HG02678 (cell line): ENCODE data around the gene YWHAQ.

Experiments
- ATAC-seq: cut with Tn5 transposase; IDR thresholded peaks from one replicate; pipeline ENCODE4 v1.9.1; 2021; ENCODE audit warnings: mild to moderate bottlenecking, moderate library complexity; ENCODE audit not compliant: unreplicated experiment

Gene YWHAQ

GRCh38 chr2:9655441-9656269, 24.9 kb upstream of the YWHAQ start:
- ATAC-seq = no peak

- no peak for ATAC-seq
Observed at GRCh38 chr2:9654452-9655100, 23.8 kb upstream of the YWHAQ start.

- ATAC-seq = no peak
Observed at GRCh38 chr2:9653485-9654271, 22.9 kb upstream of the YWHAQ start.

- ATAC-seq = no peak
Observed at GRCh38 chr2:9652898-9653479, 22.2 kb upstream of the YWHAQ start.

- ATAC-seq = no peak
Observed at GRCh38 chr2:9652267-9652666, 21.5 kb upstream of the YWHAQ start.

GRCh38 chr2:9650119-9650821, 19.5 kb upstream of the YWHAQ start:
- ATAC-seq = no peak

- ATAC-seq = no peak
Observed at GRCh38 chr2:9649261-9649660, 18.5 kb upstream of the YWHAQ start.

GRCh38 chr2:9648821-9649220, 18.0 kb upstream of the YWHAQ start:
- no peak for ATAC-seq

GRCh38 chr2:9647884-9648283, 17.1 kb upstream of the YWHAQ start:
- ATAC-seq = no peak

GRCh38 chr2:9646196-9647030, 15.6 kb upstream of the YWHAQ start:
- no peak for ATAC-seq

- ATAC-seq = no peak
Observed at GRCh38 chr2:9644603-9645002, 13.8 kb upstream of the YWHAQ start.

- no peak for ATAC-seq
Observed at GRCh38 chr2:9644021-9644420, 13.2 kb upstream of the YWHAQ start.

- no peak for ATAC-seq
Observed at GRCh38 chr2:9641641-9642040, 10.8 kb upstream of the YWHAQ start.

GRCh38 chr2:9640403-9641104, 9.8 kb upstream of the YWHAQ start:
- ATAC-seq = no peak

- no peak for ATAC-seq
Observed at GRCh38 chr2:9639740-9640343, 9.0 kb upstream of the YWHAQ start.

GRCh38 chr2:9639000-9639602, 8.3 kb upstream of the YWHAQ start:
- ATAC-seq = no peak

GRCh38 chr2:9638532-9638931, 7.7 kb upstream of the YWHAQ start:
- ATAC-seq = no peak

GRCh38 chr2:9637330-9637729, 6.5 kb upstream of the YWHAQ start:
- no peak for ATAC-seq
